Mesothelial cell of epicardium (in vitro differentiated cells): ENCODE results near the gene CALHM4. TPM values are rescaled to one million over a fixed set of nuclear protein-coding genes. Genes with fewer than 3 reads are reported as not detected.

Source experiments
- DNase-seq, 2 experiments: peaks; one replicate each; pipeline ENCODE4 v3.0.0; 2021; ENCODE audit warnings: low spot score in 2 of 2; ENCODE audit not compliant: unreplicated experiment in 2 of 2
- H3K27ac Mint-ChIP-seq: 2 replicates; pipeline ENCODE4 v1.8.0; 2021; ENCODE audit warnings: mixed read lengths
- H3K27me3 Mint-ChIP-seq: 2 replicates; pipeline ENCODE4 v1.8.0; 2021; ENCODE audit warnings: low read depth, mixed read lengths
- H3K36me3 Mint-ChIP-seq: 2 replicates; pipeline ENCODE4 v1.8.0; 2021; ENCODE audit warnings: mixed read lengths
- H3K4me1 Mint-ChIP-seq: 2 replicates; pipeline ENCODE4 v1.8.0; 2021; ENCODE audit warnings: mixed read lengths
- H3K4me3 Mint-ChIP-seq: 2 replicates; pipeline ENCODE4 v1.8.0; 2021; ENCODE audit warnings: mild to moderate bottlenecking, moderate library complexity, mixed read lengths
- H3K9me3 Mint-ChIP-seq: 2 replicates; pipeline ENCODE4 v1.8.0; 2021; ENCODE audit warnings: mixed read lengths
- CTCF ChIP-seq: fragments of 200-600 bp; sonication (generic); IDR thresholded peaks from one replicate; pipeline ENCODE4 v1.5.0; 2021; ENCODE audit warnings: antibody characterized with exemption; ENCODE audit not compliant: unreplicated experiment
- total RNA-seq: library from RNA; stranded (reverse); gene quantifications from 3 replicates; pipeline ENCODE4 v1.2.1, GENCODE V29; 2021

Gene CALHM4
- total RNA-seq, 1 donor from 2014 or later = not detected

DNA sequence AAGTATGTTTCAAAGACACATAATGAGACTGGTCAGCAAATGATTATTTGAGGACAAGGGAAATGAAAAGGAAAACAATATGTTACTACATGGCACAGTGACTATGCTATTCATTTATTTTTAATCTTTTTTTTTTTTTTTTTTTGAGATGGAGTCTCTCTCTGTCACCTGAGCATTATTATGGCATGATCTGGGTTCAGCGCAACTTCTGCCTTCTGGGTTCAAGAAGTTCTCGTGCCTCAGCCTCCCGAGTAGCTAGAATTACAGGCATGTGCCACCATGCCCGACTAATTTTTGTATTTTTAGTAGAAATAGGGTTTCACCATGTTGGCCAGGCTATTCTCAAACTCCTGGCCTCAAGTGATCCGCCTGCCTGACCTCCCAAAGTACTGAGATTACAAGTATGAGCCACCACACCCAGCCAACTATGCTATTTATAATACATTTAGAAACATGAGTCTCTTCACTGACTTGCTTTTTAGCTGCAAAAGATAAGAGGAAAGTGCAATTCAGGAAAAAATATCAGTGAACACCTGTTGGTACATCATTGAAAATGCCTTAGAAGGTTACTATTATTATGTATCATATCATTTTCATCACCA is 3.4 kb downstream of the CALHM4 start:
- no peaks in the 10 kb centered on the region for H3K27me3 Mint-ChIP-seq
- H3K4me3 Mint-ChIP-seq = no peak overlapping the region
- no peaks in the 10 kb centered on the region for H3K36me3 Mint-ChIP-seq
- DNase-seq = no peak
- peaks cover 2% of the 10 kb centered on the region for H3K9me3 Mint-ChIP-seq
- peak overlapping the region; percentile 57 for H3K27ac Mint-ChIP-seq
- no peak for TF ChIP-seq CTCF
- peaks cover 39% of the 10 kb centered on the region for H3K4me1 Mint-ChIP-seq

DNA sequence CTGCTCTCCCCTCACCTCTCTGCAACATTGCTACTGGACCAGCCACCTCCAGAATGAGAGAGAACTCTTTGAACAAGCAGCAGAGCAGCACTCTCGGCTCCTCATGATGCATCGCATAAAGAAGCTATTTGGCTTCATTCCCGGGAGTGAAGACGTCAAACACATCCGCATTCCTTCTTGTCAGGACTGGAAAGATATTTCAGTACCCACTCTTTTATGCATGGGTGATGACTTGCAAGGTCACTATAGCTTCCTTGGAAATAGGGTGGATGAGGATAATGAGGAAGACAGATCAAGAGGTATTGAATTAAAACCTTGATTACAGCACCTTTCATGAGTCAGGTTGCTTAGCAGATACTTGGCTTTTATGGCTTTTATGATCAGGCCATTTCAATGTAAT is 4.3 kb downstream of the CALHM4 start:
- H3K27ac Mint-ChIP-seq = peak overlapping the region; percentile 84
- DNase-seq = peak in 1 of 2 experiments; percentile 60

DNA sequence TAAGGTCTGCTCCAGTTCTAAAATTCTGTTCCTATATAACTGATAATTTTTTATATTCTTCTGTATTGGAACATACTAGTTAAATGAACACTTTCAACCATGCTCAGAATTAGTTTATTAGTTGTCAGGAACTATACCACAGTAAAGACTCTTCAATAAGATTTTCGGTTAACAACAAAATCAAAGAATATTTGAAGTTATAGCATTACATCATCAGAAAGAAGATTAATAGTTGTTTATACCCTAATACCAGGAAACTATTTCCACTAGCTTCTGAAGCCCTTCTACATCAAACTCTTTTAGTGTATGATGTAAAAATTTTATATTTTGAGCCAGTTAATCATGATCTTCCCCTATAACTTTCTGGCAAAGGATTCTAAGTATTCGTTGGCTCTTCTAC is 6.6 kb downstream of the CALHM4 start:
- no peaks in the 10 kb centered on the region for H3K36me3 Mint-ChIP-seq
- peak overlapping the region; percentile 44 for H3K27ac Mint-ChIP-seq
- no peak overlapping the region for H3K4me3 Mint-ChIP-seq
- no peaks in the 10 kb centered on the region for H3K27me3 Mint-ChIP-seq
- TF ChIP-seq CTCF = no peak
- H3K9me3 Mint-ChIP-seq = no peaks in the 10 kb centered on the region
- no peak for DNase-seq
- H3K4me1 Mint-ChIP-seq = peaks cover 46% of the 10 kb centered on the region

More for the DNA sequence above, 4.3 kb downstream of the CALHM4 start:
- H3K9me3 Mint-ChIP-seq = no peaks in the 10 kb centered on the region
- H3K4me3 Mint-ChIP-seq = no peak overlapping the region
- H3K27me3 Mint-ChIP-seq = no peaks in the 10 kb centered on the region
- peaks cover 46% of the 10 kb centered on the region for H3K4me1 Mint-ChIP-seq
- no peaks in the 10 kb centered on the region for H3K36me3 Mint-ChIP-seq
- no peak for TF ChIP-seq CTCF

DNA sequence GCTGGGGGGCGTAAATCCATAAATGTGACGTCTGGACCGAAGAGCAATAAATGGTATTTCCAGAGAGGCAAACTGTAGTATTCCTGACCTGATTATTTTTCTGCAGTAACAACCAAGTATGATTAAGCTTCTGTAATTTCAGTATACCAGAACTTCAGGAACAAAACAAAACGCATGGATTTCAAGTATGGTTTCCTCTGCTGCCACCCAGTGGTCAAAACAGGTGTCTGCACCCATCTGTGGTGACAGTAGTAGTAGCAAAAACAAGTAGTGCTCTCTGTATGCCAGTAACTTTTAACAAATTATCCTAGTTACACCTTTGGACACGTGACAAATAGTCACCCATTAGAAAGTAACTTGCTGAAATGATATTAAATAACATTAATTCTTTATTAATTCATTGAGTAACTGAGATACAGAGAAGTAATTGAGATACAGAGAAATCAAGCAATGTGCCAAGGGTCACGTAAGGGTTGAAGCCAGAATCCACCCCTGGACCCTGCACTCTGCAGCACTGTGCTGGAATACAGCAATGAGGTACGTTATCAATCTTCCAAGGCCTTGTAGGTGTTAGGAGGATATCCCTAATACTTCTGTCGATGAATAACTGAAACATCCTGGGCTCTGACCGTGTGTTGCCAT is 7.9 kb downstream of the CALHM4 start:
- no peaks in the 10 kb centered on the region for H3K36me3 Mint-ChIP-seq
- peaks cover 10% of the 10 kb centered on the region for H3K27me3 Mint-ChIP-seq
- no peaks in the 10 kb centered on the region for H3K9me3 Mint-ChIP-seq
- H3K4me1 Mint-ChIP-seq = peaks cover 46% of the 10 kb centered on the region
- peak; percentile 94 for TF ChIP-seq CTCF
- H3K27ac Mint-ChIP-seq = peak overlapping the region; percentile 15
- H3K4me3 Mint-ChIP-seq = no peak overlapping the region
- peak; percentile 33 to 82 for DNase-seq

- H3K36me3 Mint-ChIP-seq = no peaks in the 10 kb centered on the region
- DNase-seq = no peak
- H3K27me3 Mint-ChIP-seq = peaks cover 15% of the 10 kb centered on the region
- no peak overlapping the region for H3K4me3 Mint-ChIP-seq
- H3K4me1 Mint-ChIP-seq = peaks cover 45% of the 10 kb centered on the region
- H3K9me3 Mint-ChIP-seq = no peaks in the 10 kb centered on the region
- peak overlapping the region; percentile 86 for H3K27ac Mint-ChIP-seq
- TF ChIP-seq CTCF = no peak
Observed at GRCh38 chr6:116562019-116562403, 8.5 kb downstream of the CALHM4 start.
